ENCODE results near the gene KLHL29. TPM values are rescaled to one million over a fixed set of nuclear protein-coding genes. Genes with fewer than 3 reads are reported as not detected.

KLHL29 gene
- total RNA-seq, 1 donor from 2014 or later = 2.2 TPM

GRCh38 chr2:23628926-23629771 is 244.2 kb downstream of the KLHL29 start:
- DNase-seq (ENCODE audit: low read depth in 2 of 2) = no peak

DNA sequence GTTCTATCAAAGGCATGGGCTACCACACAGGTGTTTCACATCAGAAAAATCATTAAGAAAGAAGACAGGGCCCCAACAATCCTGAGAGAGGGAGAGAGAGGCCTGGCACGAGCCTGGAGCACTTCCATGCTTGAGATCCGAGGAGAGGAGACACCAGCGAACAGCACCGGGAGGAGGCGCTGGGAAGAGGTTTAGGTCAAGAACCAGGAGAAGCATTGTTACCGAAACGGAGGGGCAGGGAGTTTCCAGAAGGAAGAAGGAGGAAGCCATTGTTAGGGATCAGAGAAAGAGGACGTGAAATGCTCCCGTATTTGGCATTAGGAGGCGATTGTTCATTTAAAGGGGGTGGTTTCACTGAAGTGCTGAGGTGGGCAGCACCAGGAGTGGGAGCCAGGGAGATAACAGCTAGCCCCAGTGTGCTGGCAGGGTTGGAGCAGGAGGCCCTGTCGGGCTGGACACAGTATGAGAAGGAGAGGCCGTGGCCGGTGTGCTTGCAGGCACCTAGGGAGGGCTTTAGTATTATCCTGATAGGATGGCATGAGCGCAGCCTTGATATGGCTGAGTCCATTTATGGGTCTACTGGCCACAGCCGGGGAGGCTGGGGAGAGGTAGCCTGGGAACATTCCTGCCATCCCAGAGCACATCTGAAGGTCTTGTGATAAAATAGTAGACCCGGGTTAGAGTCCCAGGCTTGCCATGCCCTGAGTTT is 244.9 kb downstream of the KLHL29 start:
- no peak for DNase-seq (ENCODE audit: low read depth in 2 of 2)

DNA sequence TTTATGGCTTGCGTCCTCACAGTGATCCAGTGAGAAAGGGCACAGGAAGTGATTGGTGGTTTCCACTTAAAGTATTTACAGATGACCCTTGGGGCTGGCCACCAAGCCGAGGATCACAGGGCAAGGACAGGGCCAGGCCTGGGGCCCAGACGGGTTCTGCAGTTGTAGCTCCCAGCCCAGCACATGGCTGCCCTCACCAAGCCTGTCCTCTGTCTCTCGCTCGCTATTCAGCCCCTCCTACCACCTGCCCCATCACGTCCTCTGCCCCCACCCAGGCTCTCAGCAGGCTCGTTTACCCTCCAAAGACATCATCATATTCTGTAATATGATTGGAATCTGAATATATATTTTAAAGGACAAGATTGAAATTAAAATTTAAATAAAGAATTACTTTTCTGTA is 246.0 kb downstream of the KLHL29 start:
- no peak for DNase-seq (ENCODE audit: low read depth in 2 of 2)

- DNase-seq (ENCODE audit: low read depth in 2 of 2) = no peak
Measured at GRCh38 chr2:23631389-23631788, 246.4 kb downstream of the KLHL29 start.

- no peak for DNase-seq (ENCODE audit: low read depth in 2 of 2)
Measured at GRCh38 chr2:23632386-23632785, 247.4 kb downstream of the KLHL29 start.

DNA sequence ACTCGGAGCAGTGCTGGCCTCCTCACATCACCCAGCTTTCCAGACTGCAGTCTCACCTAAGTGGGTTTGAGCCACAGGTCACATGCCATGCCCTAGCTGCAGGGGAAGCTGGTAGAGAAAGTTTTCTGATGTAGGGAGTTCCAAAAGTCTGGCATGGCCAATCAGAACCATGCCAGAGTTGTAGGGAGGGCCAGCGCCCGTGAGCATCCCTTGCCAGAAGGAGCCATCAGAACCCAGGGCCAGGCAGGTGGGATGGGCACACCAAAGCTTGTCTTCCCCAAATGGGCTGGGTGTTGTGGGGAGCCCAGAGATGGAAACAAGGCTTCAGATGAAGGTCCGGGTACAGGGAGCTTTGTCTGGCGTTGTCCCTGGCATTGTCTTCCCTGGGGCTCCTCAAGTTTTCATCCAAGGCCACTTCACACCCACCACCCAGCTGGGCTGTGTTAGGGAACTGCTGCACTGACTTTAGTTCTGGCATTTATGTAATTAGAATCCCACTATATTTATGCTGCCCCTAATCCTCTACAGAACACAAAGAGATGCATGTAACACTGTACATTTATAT is 247.9 kb downstream of the KLHL29 start:
- no peak for DNase-seq (ENCODE audit: low read depth in 2 of 2)

DNA sequence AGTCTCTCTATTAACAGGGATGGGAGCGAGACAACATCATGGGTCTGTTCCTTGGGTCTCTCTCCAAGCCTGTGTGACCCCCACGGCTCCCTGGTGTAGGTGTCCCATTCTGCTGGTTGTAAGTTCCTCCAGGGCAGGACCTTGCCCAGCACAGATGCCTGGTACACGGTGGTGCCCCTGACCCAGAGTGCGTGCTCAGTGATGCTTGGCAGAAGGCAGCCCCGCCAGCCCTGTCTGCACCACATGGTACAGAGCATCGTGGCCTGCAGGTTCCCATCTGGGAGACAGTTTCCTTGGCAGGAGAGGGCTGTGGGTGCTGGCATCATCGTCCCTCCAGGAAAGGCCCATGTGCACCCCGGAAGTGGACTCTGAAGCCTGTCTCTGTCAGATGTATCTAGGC is 249.0 kb downstream of the KLHL29 start:
- no peak for DNase-seq (ENCODE audit: low read depth in 2 of 2)

- no peak for DNase-seq (ENCODE audit: low read depth in 2 of 2)
Measured at GRCh38 chr2:23635442-23636340, 250.7 kb downstream of the KLHL29 start.

- peak in 1 of 2 donors; percentile 34 for DNase-seq (ENCODE audit: low read depth in 2 of 2)
Measured at GRCh38 chr2:23636426-23636825, 251.4 kb downstream of the KLHL29 start.

GRCh38 chr2:23637011-23637778 is 252.2 kb downstream of the KLHL29 start:
- DNase-seq (ENCODE audit: low read depth in 2 of 2) = peak in 1 of 2 donors; percentile 66

DNA sequence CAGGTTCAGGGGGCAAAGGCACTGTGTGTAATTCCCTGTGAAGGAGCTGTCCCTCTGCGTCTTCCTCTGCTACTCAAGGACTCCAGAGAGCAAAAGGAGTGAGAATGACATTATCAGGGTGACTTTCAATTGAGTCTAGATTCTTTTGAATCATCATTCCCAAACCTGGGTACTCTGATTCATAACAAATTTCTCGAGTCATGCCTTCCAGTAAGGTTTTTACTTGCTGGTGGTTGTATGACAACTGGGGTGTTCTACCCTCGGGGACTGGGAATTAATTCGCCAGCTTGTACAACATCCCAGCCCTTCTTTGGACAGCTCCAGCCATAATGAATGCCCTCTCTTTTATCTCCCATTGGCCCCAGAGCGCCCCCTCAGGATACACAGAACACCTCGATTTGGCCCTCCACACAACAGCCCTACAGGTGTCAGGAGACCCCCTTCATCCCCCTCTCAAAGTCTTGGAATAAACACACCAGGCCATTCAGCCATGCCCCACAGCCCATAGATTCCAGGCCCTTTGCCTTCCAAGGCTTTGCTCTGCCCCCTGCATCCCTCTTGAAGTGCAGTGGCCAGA is 254.5 kb downstream of the KLHL29 start:
- no peak for DNase-seq (ENCODE audit: low read depth in 2 of 2)

GRCh38 chr2:23640711-23641110 is 255.7 kb downstream of the KLHL29 start:
- no peak for DNase-seq (ENCODE audit: low read depth in 2 of 2)

GRCh38 chr2:23642516-23642915 is 257.5 kb downstream of the KLHL29 start:
- DNase-seq (ENCODE audit: low read depth in 2 of 2) = no peak

DNA sequence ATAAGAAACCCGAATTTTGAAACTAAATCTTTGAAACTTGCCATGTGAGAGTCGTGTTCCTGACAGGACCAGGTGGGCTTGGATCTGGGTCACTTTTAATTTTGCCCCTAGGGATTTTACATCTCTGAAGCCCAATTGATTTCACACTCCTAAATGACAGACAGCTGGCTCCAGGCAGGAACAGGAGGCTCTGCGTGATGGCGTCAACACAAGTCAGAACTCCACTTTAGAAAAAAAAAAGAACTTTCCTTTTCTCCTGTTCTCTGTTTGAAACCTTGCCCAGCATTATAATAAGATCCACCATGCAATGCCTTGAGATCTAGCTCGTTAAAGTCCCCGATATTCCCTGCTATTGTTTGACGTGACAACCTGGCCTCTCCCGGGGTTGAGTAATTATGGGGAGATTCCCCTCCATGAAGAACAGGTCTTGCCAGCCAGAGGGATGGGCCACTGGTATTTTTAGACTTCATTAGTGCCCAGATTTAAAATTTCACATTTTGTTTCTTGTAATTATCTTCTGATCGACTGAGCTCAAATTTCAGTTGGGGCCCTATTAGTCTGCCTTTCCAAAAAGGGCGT is 260.3 kb downstream of the KLHL29 start:
- no peak for DNase-seq (ENCODE audit: low read depth in 2 of 2)

- no peak for DNase-seq (ENCODE audit: low read depth in 2 of 2)
Measured at GRCh38 chr2:23647563-23647962, 262.6 kb downstream of the KLHL29 start.

DNA sequence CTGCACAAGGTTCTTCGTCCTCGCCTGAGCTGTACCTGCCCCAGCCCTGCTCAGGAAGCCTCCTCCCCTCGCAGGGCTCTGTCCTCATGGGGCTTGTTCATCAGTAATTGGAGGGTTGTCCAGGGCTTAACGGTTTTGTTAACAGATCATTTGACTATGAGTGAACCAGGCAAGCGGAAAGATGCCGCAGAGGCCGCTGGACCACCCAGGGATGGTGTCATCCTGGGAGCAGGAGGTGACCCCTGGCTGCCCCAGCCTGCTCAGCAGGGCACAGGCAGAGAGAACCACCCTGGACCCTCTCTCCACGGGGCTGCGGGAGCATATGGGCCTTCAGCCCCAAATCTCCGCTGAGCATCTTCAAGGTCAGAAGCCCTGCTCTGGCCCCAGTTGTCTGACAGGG is 264.3 kb downstream of the KLHL29 start:
- DNase-seq (ENCODE audit: low read depth in 2 of 2) = no peak

GRCh38 chr2:23649819-23650218 is 264.8 kb downstream of the KLHL29 start:
- DNase-seq (ENCODE audit: low read depth in 2 of 2) = peak; percentile 11 to 46

DNA sequence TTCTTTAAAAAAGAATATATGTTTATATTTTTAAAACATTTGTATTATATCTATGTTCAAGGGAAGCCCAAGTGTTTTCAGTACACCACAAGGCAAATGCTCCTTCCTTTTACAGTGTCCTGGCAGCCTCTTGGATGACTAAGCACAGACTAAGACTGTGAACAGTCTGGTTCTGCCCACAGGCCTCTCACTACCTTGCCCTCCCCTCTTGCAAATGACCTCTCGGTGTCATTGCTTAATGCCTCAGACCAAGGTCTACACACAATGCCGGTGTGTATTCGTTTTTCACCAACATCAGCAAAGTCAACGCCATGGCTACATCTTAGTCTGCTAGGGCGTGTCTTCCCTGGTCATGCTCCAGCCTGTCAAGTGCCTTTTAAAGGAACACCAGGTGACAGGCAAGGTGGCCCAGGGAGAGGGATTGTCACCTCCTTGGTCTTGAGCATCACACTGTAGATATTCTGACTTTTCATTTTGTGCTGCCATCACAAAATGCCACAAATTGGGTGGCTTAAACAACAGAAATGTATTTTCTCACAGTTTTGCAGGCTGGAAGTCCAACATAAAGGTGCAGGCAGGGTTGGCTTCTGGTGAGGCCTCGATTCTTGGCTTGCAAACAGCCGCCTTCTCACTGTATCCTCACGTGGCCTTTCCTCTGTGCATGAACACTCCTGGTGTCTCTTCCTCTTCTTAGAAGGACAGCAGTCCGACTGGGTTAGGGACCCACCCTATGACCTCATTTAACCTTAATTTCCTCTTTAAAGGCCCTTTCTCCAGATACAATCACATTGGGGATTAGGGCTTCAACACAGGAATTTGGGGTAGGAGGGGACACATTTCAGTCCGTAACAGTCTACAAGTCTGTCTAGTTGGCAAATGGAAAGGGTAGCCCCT is 266.5 kb downstream of the KLHL29 start:
- peak in 1 of 2 donors; percentile 25 for DNase-seq (ENCODE audit: low read depth in 2 of 2)

DNA sequence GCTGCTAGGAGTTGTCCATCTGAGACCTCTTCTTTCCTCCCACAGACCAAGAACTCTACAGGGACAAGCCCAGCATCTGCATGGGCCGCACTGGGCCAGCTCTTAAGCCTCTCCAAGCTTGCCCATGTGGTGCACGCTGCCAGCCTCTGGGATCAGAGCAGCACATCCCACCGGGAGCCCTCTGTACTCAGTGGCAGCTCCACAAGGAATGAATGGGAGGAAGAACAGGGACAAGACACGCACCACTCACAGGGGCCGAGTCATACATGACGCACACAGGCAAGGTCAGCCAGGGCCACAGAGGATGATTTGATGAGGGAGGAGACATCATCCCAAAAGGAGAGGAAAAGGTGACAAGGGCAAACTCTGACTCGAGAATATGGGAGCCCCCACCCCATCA is 268.3 kb downstream of the KLHL29 start:
- DNase-seq (ENCODE audit: low read depth in 2 of 2) = no peak
